ENCODE data around the gene SLC12A8. TPM values are rescaled to one million over a fixed set of nuclear protein-coding genes. Genes with fewer than 3 reads are reported as not detected.
"Not testable (repeated sequence)": the region's sequence is repeated elsewhere in the genome, so short reads cannot be mapped to it uniquely, and the experiment has no call there.

SLC12A8 gene
- total RNA-seq, 1 donor from 2014 or later, result 11.8 TPM

DNA sequence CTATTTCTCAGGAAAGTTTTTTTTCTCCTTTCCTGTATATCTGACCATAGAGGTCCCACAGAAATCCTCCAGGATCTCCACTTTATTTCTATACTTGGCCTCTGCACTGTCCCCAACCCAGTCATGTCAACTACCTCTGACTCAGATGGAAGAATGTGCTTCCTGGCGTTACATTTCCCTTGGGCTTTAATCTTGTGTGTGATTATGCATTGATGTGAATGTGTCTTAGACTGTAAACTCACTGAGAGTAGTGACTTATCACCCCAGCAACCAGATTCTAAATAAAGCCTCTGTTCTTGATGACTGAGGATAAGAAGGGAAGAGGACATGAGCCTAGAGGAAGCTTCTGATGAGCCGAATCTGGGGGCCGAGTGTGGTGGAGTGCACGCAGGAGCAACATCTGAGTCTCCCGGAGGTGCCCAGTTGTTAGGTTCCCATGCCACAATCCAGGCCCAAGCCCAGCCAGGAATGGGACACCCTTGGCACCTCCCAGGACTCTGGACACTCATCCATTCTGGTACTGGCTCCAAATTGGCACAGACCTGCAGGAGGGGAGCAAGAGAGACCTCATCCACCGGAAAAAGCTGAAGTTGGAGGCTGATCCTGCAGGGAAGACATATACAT, 124.7 kb downstream of the SLC12A8 start:
- Histone ChIP-seq H3K36me3 (no peaks in the 10 kb centered on the region), H3K4me3 (no peak overlapping the region), H3K4me1 (no peaks in the 10 kb centered on the region), H3K27me3 (no peaks in the 10 kb centered on the region), H3K27ac (no peak overlapping the region), H3K9me3 (no peaks in the 10 kb centered on the region)
- TF ChIP-seq, protein P1, sequence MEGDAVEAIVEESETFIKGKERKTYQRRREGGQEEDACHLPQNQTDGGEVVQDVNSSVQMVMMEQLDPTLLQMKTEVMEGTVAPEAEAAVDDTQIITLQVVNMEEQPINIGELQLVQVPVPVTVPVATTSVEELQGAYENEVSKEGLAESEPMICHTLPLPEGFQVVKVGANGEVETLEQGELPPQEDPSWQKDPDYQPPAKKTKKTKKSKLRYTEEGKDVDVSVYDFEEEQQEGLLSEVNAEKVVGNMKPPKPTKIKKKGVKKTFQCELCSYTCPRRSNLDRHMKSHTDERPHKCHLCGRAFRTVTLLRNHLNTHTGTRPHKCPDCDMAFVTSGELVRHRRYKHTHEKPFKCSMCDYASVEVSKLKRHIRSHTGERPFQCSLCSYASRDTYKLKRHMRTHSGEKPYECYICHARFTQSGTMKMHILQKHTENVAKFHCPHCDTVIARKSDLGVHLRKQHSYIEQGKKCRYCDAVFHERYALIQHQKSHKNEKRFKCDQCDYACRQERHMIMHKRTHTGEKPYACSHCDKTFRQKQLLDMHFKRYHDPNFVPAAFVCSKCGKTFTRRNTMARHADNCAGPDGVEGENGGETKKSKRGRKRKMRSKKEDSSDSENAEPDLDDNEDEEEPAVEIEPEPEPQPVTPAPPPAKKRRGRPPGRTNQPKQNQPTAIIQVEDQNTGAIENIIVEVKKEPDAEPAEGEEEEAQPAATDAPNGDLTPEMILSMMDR (IDR thresholded peaks at IDR 0.05), result no peak
- intact Hi-C loops (cut with DNase I), result no loop called here
- ATAC-seq, result no peak
- no peak for DNase-seq

DNA sequence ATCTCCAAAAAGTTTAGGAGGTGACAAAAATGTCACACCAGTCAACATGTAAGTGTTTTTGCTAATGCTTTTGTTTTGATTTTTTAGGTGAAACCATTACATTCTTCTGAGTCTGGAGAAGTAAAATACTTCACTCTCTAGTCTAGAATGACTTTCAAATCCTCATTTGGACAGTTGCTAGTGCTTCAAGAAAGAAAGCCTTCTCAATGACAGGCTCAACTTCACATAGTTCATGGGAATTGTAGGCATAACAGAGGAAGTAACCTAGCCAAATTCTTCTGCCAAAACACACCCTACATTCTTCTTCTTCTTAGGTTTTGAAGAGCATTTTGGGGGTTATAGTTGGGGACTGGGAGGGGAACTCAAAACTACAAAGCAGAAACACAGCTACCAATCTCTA, 127.4 kb downstream of the SLC12A8 start:
- H3K27ac ChIP-seq, result no peak overlapping the region
- H3K4me1 ChIP-seq, result no peaks in the 10 kb centered on the region
- H3K27me3 ChIP-seq, result no peaks in the 10 kb centered on the region
- no peak for DNase-seq
- no peak overlapping the region for H3K4me3 ChIP-seq
- H3K36me3 ChIP-seq, result no peaks in the 10 kb centered on the region
- no peaks in the 10 kb centered on the region for H3K9me3 ChIP-seq
- ATAC-seq, result no peak
- intact Hi-C loops (cut with DNase I), result no loop called here
- TF ChIP-seq, protein P1 (IDR thresholded peaks at IDR 0.05), result no peak

DNA sequence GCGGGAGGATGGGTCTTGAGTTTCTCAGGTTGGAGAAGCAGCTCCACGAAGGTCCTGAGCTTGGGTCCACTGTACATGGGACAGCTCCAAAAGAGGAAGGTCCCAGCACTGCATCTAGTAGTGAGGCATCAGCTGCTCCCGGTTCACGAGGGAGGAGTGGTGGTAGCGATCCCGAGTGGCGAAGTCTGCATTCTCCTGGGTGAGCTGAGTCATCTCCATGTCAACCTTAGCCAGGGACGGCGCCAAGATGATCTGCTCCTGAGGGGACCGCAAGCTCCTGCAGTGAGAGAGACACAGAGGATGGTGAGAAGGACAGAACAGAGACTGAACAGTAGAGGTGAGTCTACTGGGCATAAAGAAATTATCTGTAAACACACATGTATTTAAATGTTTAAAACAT, 128.8 kb downstream of the SLC12A8 start:
- Histone ChIP-seq H3K27me3 (no peaks in the 10 kb centered on the region), H3K4me3 (no peak overlapping the region), H3K4me1 (no peaks in the 10 kb centered on the region), H3K36me3 (no peaks in the 10 kb centered on the region), H3K27ac (no peak overlapping the region), H3K9me3 (no peaks in the 10 kb centered on the region)
- TF ChIP-seq, protein P1 (IDR thresholded peaks at IDR 0.05), result no peak
- DNase-seq (no peak), ATAC-seq (peak; percentile 22)
- intact Hi-C loops (cut with DNase I), result no loop called here

DNA sequence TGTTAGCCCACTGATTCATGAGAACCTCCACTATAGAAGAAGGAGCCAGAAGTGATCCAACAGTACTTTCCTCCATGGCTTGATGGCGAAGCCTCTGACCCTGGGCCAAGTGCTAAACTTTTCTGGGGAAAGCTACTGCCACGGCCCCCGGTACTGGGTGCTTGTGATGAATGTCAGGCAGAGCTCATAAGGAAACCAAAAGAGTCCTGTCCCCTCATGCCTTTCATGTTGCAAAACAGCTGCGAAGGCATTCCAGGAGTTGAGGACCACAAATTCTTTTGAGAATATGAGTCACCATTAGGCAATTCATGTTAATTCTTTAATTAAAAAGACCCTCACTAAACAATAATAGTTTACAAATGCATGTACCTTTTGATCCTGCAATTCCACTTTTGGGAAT, 130.2 kb downstream of the SLC12A8 start:
- H3K27me3 ChIP-seq; H3K4me1 ChIP-seq; intact Hi-C loops (cut with DNase I); H3K36me3 ChIP-seq; H3K27ac ChIP-seq; H3K4me3 ChIP-seq; H3K9me3 ChIP-seq; DNase-seq: not testable (repeated sequence)
- ATAC-seq, result peak; percentile 22

DNA sequence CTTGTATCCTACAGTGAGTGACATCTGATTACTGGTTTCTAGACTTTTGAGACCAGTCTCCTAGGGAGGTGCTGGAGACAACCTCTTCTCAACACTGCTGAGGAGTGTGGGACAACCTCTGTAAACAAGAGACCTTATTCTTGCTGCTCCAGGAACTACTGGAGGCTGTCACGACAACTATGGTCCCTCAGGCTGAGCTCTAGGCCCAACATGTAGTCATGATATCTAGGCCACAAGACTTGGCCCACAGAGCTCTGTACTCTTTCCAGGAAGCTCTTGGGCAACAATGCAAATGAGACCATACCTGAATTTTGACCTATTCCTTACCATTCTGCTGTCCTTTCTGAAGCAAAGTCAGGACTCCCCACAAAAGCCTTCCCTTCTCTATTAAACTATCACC, 132.5 kb downstream of the SLC12A8 start:
- intact Hi-C loops (cut with DNase I), result no loop called here
- Histone ChIP-seq H3K4me1 (no peaks in the 10 kb centered on the region), H3K4me3 (no peak overlapping the region), H3K36me3 (no peaks in the 10 kb centered on the region), H3K27me3 (no peaks in the 10 kb centered on the region), H3K27ac (no peak overlapping the region), H3K9me3 (no peaks in the 10 kb centered on the region)
- ATAC-seq (no peak), DNase-seq (no peak)
- TF ChIP-seq, protein P1 (IDR thresholded peaks at IDR 0.05), result no peak

DNA sequence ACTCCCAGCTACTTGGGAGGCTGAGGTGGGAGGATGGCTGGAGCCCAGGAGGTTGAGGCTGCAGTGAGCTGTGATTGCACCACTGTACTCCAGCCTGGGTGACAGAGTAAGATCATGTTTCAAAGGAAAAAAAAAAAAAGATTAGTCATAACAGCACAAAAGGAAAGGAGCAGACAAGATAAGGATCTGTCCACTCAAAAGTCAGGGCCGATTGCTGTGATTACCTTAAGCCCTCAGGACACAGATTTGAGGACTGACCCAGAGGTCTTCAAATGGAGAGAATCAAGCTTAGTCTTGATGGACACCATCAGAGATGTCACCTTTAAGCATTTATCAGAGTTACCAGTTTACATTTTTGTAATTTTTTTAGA, 132.9 kb downstream of the SLC12A8 start:
- Histone ChIP-seq H3K4me3 (no peak overlapping the region), H3K27me3 (no peaks in the 10 kb centered on the region), H3K4me1 (no peaks in the 10 kb centered on the region), H3K36me3 (no peaks in the 10 kb centered on the region), H3K9me3 (no peaks in the 10 kb centered on the region), H3K27ac (no peak overlapping the region)
- TF ChIP-seq, protein P1 (IDR thresholded peaks at IDR 0.05), result no peak
- intact Hi-C loops (cut with DNase I), result no loop called here
- DNase-seq (no peak), ATAC-seq (no peak)

Measured in upper lobe of right lung (tissue), 1 donor.